ENCODE results near the gene RAD50.

GRCh38 chr5:132627470-132627869, 70.7 kb downstream of the RAD50 start:
- TF ChIP-seq POLR2A (IDR thresholded peaks at IDR 0.05) (no peak), CTCF (IDR thresholded peaks at IDR 0.05 in 8 of 11, conservative IDR thresholded peaks at IDR 0.05 in 3 of 11) (no peak)

Measured in spleen (tissue), 7 donors.